WTC11 (cell line): ENCODE measurements around the gene KCNH6. TPM values are rescaled to one million over a fixed set of nuclear protein-coding genes. Genes with fewer than 3 reads are reported as not detected.

Source experiments
- ATAC-seq: fragments of 200-7000 bp; cut with Tn5 transposase; 2 replicates; pipeline ENCODE4 v1.10.0; 2021; ENCODE audit warnings: mild to moderate bottlenecking, moderate library complexity
- CTCF ChIA-PET: fragments of 300-600 bp; sonication (Branson Sonifier 250); formaldehyde crosslinking; loops from one replicate; lab custom pipeline; 2021; ENCODE audit warnings: antibody characterized with exemption; lab: Charles Lee
- POLR2A ChIA-PET: fragments of 350-600 bp; sonication (Branson Sonifier 250); formaldehyde crosslinking; loops from one replicate; lab custom pipeline; 2021; ENCODE audit warnings: antibody characterized with exemption; lab: Charles Lee
- DNase-seq: peaks from one replicate; pipeline ENCODE4 v3.0.0; 2021; ENCODE audit warnings: low spot score
- H3K27ac Mint-ChIP-seq: 2 replicates; pipeline ENCODE4 v1.8.0; 2021; ENCODE audit warnings: mixed read lengths
- H3K27me3 Mint-ChIP-seq: 2 replicates; pipeline ENCODE4 v1.8.0; 2021; ENCODE audit warnings: low read depth, mild to moderate bottlenecking, moderate library complexity, mixed read lengths
- H3K36me3 Mint-ChIP-seq: 2 replicates; pipeline ENCODE4 v1.8.0; 2021; ENCODE audit warnings: mixed read lengths
- H3K4me1 Mint-ChIP-seq: 2 replicates; pipeline ENCODE4 v1.8.0; 2022; ENCODE audit warnings: mixed read lengths
- H3K4me3 Mint-ChIP-seq: 2 replicates; pipeline ENCODE4 v1.8.0; 2021; ENCODE audit warnings: mild to moderate bottlenecking, moderate library complexity, mixed read lengths
- H3K9me3 Mint-ChIP-seq: 2 replicates; pipeline ENCODE4 v1.8.0; 2021; ENCODE audit warnings: mixed read lengths
- AFF4 ChIP-seq: sonication (generic); formaldehyde crosslinking; IDR thresholded peaks from 2 replicates; pipeline ENCODE4 v1.8.1; 2023; ENCODE audit warnings: mild to moderate bottlenecking, missing genetic modification reagents, borderline replicate concordance
- AR ChIP-seq: fragments of 250-450 bp; sonication (Bioruptor Pico); IDR thresholded peaks from 2 replicates; pipeline ENCODE4 v1.9.0; 2021; ENCODE audit warnings: mild to moderate bottlenecking
- CBFB ChIP-seq: sonication (generic); formaldehyde crosslinking; IDR thresholded peaks from 2 replicates; pipeline ENCODE4 v1.8.1; 2022; ENCODE audit warnings: mild to moderate bottlenecking, low read depth, missing genetic modification reagents
- CREB1 ChIP-seq: sonication (generic); formaldehyde crosslinking; IDR thresholded peaks from 2 replicates; pipeline ENCODE4 v1.8.0; 2023; ENCODE audit warnings: mild to moderate bottlenecking, missing genetic modification reagents
- ELF4 ChIP-seq: sonication (generic); formaldehyde crosslinking; IDR thresholded peaks from 2 replicates; pipeline ENCODE4 v1.8.1; 2022; ENCODE audit warnings: low read depth, mild to moderate bottlenecking, moderate library complexity, missing genetic modification reagents
- FOXK1 ChIP-seq: sonication (generic); formaldehyde crosslinking; IDR thresholded peaks from 2 replicates; pipeline ENCODE4 v1.8.0; 2022; ENCODE audit warnings: mild to moderate bottlenecking, moderate library complexity, missing genetic modification reagents
- GTF2I ChIP-seq: fragments of 250-450 bp; sonication (Bioruptor Pico); conservative IDR thresholded peaks from 2 replicates; pipeline ENCODE4 v1.4.0; 2021; ENCODE audit warnings: mild to moderate bottlenecking
- IRF1 ChIP-seq: sonication (generic); formaldehyde crosslinking; IDR thresholded peaks from 2 replicates; pipeline ENCODE4 v1.8.0; 2023; ENCODE audit warnings: missing genetic modification reagents
- IRF2 ChIP-seq: sonication (generic); formaldehyde crosslinking; IDR thresholded peaks from 2 replicates; pipeline ENCODE4 v1.8.0; 2022; ENCODE audit warnings: low read depth, missing genetic modification reagents, borderline replicate concordance
- NFE2L1 ChIP-seq: sonication (generic); formaldehyde crosslinking; IDR thresholded peaks from 2 replicates; pipeline ENCODE4 v1.8.1; 2023; ENCODE audit warnings: missing genetic modification reagents
- NR1H2 ChIP-seq: sonication (generic); formaldehyde crosslinking; IDR thresholded peaks from 2 replicates; pipeline ENCODE4 v1.9.0; 2021; ENCODE audit warnings: mild to moderate bottlenecking, moderate library complexity, missing genetic modification reagents
- OVOL2 ChIP-seq: fragments of 250-450 bp; sonication (Bioruptor Pico); IDR thresholded peaks from 2 replicates; pipeline ENCODE4 v1.9.0; 2021; ENCODE audit warnings: mild to moderate bottlenecking, borderline replicate concordance
- SMAD3 ChIP-seq: sonication (generic); formaldehyde crosslinking; IDR thresholded peaks from 2 replicates; pipeline ENCODE4 v1.8.0; 2022; ENCODE audit warnings: missing genetic modification reagents, mild to moderate bottlenecking, borderline replicate concordance
- SOX15 ChIP-seq: fragments of 250-450 bp; sonication (Bioruptor Pico); IDR thresholded peaks from 2 replicates; pipeline ENCODE4 v1.9.0; 2021; ENCODE audit warnings: mild to moderate bottlenecking
- SP1 ChIP-seq: sonication (generic); formaldehyde crosslinking; conservative IDR thresholded peaks from 2 replicates; pipeline ENCODE4 v1.8.1; 2022; ENCODE audit warnings: missing genetic modification reagents
- STAT6 ChIP-seq: sonication (generic); formaldehyde crosslinking; conservative IDR thresholded peaks from 2 replicates; pipeline ENCODE4 v1.8.1; 2023; ENCODE audit warnings: mild to moderate bottlenecking, low read depth, missing genetic modification reagents, moderate library complexity
- ZBTB43 ChIP-seq: sonication (generic); formaldehyde crosslinking; IDR thresholded peaks from 2 replicates; pipeline ENCODE4 v1.8.1; 2023; ENCODE audit warnings: mild to moderate bottlenecking, missing genetic modification reagents
- ZNF138 ChIP-seq: sonication (generic); formaldehyde crosslinking; conservative IDR thresholded peaks from 2 replicates; pipeline ENCODE4 v1.8.1; 2022; ENCODE audit warnings: mild to moderate bottlenecking, moderate library complexity, missing genetic modification reagents
- ZNF396 ChIP-seq: fragments of 250-450 bp; sonication (Bioruptor Pico); IDR thresholded peaks from 2 replicates; pipeline ENCODE4 v1.8.0; 2021; ENCODE audit warnings: mild to moderate bottlenecking, moderate library complexity, borderline replicate concordance
- ZNF416 ChIP-seq: fragments of 250-450 bp; sonication (Bioruptor Pico); IDR thresholded peaks from 2 replicates; pipeline ENCODE4 v1.9.0; 2021; ENCODE audit warnings: mild to moderate bottlenecking, inconsistent platforms
- total RNA-seq: library from RNA; stranded (reverse); gene quantifications from 3 replicates; pipeline ENCODE4 v1.2.3, GENCODE V29; 2021
- TF ChIP-seq, protein P1 (sequence below): fragments of 250-450 bp; sonication (Bioruptor Pico); IDR thresholded peaks from 2 replicates; pipeline ENCODE4 v1.9.0; 2021; ENCODE audit warnings: mild to moderate bottlenecking, borderline replicate concordance

Gene KCNH6
- total RNA-seq, 1 experiment from 2014 or later: 2.1 TPM

DNA sequence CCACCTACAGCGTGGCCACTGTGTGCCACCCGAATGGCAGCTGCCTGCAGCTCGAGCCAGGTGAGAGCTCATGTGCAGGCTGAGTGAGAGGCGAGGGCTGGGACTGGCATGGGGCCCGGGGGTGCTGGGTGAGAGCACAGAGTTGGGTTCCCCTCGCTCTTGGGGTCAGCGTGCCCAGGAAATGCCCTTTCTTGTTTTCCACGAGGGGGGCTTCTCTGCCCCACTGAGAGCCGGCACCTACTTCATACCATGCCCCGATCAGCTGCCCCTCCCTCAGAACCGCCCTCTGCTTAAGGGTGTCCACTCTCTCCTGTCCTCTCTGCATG lies 36.2 kb upstream of the KCNH6 start (continued):
- TF ChIP-seq SP1 (CRISPR knock-in tag) (no peak), IRF1 (CRISPR knock-in tag) (no peak), ELF4 (CRISPR knock-in tag) (no peak), AR (no peak), AFF4 (CRISPR knock-in tag) (no peak), SOX15 (CRISPR knock-in tag) (no peak), STAT6 (no peak), ZBTB43 (CRISPR knock-in tag) (no peak), ZNF138 (no peak)
- TF ChIP-seq, protein P1, sequence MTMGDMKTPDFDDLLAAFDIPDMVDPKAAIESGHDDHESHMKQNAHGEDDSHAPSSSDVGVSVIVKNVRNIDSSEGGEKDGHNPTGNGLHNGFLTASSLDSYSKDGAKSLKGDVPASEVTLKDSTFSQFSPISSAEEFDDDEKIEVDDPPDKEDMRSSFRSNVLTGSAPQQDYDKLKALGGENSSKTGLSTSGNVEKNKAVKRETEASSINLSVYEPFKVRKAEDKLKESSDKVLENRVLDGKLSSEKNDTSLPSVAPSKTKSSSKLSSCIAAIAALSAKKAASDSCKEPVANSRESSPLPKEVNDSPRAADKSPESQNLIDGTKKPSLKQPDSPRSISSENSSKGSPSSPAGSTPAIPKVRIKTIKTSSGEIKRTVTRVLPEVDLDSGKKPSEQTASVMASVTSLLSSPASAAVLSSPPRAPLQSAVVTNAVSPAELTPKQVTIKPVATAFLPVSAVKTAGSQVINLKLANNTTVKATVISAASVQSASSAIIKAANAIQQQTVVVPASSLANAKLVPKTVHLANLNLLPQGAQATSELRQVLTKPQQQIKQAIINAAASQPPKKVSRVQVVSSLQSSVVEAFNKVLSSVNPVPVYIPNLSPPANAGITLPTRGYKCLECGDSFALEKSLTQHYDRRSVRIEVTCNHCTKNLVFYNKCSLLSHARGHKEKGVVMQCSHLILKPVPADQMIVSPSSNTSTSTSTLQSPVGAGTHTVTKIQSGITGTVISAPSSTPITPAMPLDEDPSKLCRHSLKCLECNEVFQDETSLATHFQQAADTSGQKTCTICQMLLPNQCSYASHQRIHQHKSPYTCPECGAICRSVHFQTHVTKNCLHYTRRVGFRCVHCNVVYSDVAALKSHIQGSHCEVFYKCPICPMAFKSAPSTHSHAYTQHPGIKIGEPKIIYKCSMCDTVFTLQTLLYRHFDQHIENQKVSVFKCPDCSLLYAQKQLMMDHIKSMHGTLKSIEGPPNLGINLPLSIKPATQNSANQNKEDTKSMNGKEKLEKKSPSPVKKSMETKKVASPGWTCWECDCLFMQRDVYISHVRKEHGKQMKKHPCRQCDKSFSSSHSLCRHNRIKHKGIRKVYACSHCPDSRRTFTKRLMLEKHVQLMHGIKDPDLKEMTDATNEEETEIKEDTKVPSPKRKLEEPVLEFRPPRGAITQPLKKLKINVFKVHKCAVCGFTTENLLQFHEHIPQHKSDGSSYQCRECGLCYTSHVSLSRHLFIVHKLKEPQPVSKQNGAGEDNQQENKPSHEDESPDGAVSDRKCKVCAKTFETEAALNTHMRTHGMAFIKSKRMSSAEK (CRISPR knock-in tag): no peak

DNA sequence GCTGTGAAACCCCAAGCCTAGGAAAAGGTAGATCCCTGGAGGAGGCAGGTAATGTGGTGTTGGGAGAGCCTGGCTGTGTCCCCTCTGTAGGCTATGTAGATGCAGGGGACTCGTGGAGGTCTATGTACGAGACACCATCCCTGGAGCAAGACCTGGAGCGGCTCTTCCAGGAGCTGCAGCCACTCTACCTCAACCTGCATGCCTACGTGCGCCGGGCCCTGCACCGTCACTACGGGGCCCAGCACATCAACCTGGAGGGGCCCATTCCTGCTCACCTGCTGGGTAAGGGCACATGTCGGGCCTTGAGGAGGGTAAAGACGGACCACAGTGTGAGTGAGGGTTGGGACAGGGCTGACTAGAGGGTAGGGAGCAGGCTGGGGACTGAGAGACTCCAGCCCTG lies 34.3 kb upstream of the KCNH6 start:
- Mint-ChIP-seq H3K36me3 (no peaks in the 10 kb centered on the region), H3K27me3 (no peaks in the 10 kb centered on the region), H3K4me3 (no peak overlapping the region)
- CTCF ChIA-PET: interaction anchor here (1.9 to 3.1 kb wide), 3 partner anchors 9 to 63 kb away, joined by 4 to 14 read pairs (median 9); partner anchors contain the start of gene ACE
- ATAC-seq (no peak), DNase-seq (no peak)
- TF ChIP-seq ZNF416 (CRISPR knock-in tag) (no peak), SMAD3 (no peak), CREB1 (CRISPR knock-in tag) (no peak), CBFB (CRISPR knock-in tag) (no peak), FOXK1 (no peak), NR1H2 (no peak), IRF2 (CRISPR knock-in tag) (no peak), OVOL2 (CRISPR knock-in tag) (no peak), ZNF396 (no peak), GTF2I (no peak), NFE2L1 (no peak)
- TF ChIP-seq, all 79 proteins: peak for 0
- Mint-ChIP-seq H3K4me1 (no peaks in the 10 kb centered on the region), H3K9me3 (no peaks in the 10 kb centered on the region), H3K27ac (no peak overlapping the region)
- POLR2A ChIA-PET: no interaction called here
